Stimulated activated effector memory CD8-positive, alpha-beta T cell treated with anti-CD3 and anti-CD28 coated beads, Interleukin-12 subunit alpha, Interleukin-12 subunit beta, amount 100 ng/mL, for 72 hours (primary cell): ENCODE data around the gene FZR1.
"Not testable (repeated sequence)": the region's sequence is repeated elsewhere in the genome, so short reads cannot be mapped to it uniquely, and the experiment has no call there.

Source experiments
- ATAC-seq: fragments of 150-1000 bp; cut with Tn5 transposase; 2 replicates; pipeline ENCODE4 v1.10.0; 2021
- DNase-seq, 2 donors: peaks; one replicate each; pipeline ENCODE4 v3.0.0; 2021 to 2022; ENCODE audit warnings: low spot score in 2 of 2
- H3K27ac Mint-ChIP-seq: one replicate; pipeline ENCODE4 v1.8.0; 2022; ENCODE audit warnings: mild to moderate bottlenecking, mixed read lengths
- H3K36me3 Mint-ChIP-seq: one replicate; pipeline ENCODE4 v1.8.0; 2022; ENCODE audit warnings: mild to moderate bottlenecking, mixed read lengths
- H3K4me1 Mint-ChIP-seq: one replicate; pipeline ENCODE4 v1.8.0; 2022; ENCODE audit warnings: mixed read lengths
- H3K4me3 Mint-ChIP-seq: one replicate; pipeline ENCODE4 v1.8.0; 2022; ENCODE audit warnings: mild to moderate bottlenecking, mixed read lengths
- H3K9me3 Mint-ChIP-seq: one replicate; pipeline ENCODE4 v1.8.0; 2022; ENCODE audit warnings: mixed read lengths

FZR1 gene

GRCh38 chr19:3550947-3551791 lies 45.1 kb downstream of the FZR1 start:
- DNase-seq (no peak), ATAC-seq (no peak)
- Mint-ChIP-seq H3K27ac (peak overlapping the region; percentile 80), H3K4me1 (peaks cover 40% of the 10 kb centered on the region), H3K4me3 (no peak overlapping the region), H3K36me3 (peaks cover 21% of the 10 kb centered on the region), H3K9me3 (no peaks in the 10 kb centered on the region)

DNA sequence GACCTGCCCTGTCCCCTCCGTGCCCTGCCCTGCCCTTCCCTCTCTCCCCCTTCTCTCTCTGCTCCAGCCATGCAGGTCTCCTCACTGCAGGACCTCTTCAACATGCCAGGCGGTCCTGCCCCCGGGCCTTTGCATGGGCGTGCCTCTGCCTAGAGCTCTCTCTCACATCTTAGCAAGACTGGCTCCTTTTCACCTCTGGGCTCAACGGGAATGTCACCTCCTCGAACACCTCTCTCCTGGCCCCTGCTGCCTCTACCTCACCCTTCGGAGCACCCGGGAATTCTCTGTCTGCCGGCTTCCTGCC lies 45.6 kb downstream of the FZR1 start:
- H3K36me3 Mint-ChIP-seq: peaks cover 25% of the 10 kb centered on the region
- H3K4me1 Mint-ChIP-seq: peaks cover 46% of the 10 kb centered on the region
- H3K27ac Mint-ChIP-seq: no peak overlapping the region
- no peak for ATAC-seq
- no peak for DNase-seq
- H3K4me3 Mint-ChIP-seq: no peak overlapping the region
- no peaks in the 10 kb centered on the region for H3K9me3 Mint-ChIP-seq

GRCh38 chr19:3554254-3555083 lies 48.4 kb downstream of the FZR1 start:
- Mint-ChIP-seq H3K27ac (peak overlapping the region; percentile 93), H3K4me1 (peaks cover 56% of the 10 kb centered on the region), H3K4me3 (peak overlapping the region; percentile 98), H3K9me3 (no peaks in the 10 kb centered on the region), H3K36me3 (peaks cover 28% of the 10 kb centered on the region)
- ATAC-seq (no peak), DNase-seq (no peak)

DNA sequence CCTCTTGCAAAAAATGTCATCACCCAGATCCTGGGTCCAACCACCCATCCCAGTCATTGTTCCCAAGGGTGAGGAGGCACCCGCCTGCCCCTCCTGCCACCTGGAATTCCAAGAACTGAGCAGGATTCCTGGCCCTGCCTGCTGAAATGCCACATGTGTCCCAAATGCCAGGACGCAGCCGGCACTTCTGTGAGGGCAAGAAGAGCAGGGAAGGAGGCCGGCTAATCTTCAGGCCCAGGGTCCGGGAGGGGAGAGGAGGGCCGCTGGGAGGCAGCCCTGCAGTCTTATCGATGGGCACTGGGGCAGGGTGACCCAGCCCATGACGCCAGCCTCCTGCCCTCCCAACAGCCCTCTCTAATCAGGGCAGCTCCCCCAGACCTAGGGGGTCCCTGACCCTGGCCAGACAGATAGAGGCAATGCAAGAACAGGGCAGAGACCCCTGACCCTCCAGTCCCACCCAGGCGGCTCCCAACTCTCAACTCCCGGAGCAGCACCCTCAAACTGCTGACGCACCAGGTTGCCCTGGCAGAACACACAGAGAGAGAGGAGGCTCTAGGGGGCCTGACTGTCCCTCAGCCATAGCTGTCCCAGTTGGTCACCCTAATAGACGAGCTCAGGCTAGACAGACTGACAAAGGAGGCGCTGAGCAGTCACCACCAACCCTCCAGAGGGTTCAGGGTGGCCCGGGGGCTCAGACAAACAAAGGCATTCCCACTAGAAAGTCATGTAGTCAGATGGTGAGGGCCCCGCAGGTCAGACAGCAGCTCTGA lies 49.7 kb downstream of the FZR1 start:
- no peaks in the 10 kb centered on the region for H3K9me3 Mint-ChIP-seq
- no peak for DNase-seq
- ATAC-seq: no peak
- peaks cover 23% of the 10 kb centered on the region for H3K36me3 Mint-ChIP-seq
- H3K4me1 Mint-ChIP-seq: peaks cover 53% of the 10 kb centered on the region
- peak overlapping the region; percentile 95 for H3K27ac Mint-ChIP-seq
- H3K4me3 Mint-ChIP-seq: peak overlapping the region; percentile 98

DNA sequence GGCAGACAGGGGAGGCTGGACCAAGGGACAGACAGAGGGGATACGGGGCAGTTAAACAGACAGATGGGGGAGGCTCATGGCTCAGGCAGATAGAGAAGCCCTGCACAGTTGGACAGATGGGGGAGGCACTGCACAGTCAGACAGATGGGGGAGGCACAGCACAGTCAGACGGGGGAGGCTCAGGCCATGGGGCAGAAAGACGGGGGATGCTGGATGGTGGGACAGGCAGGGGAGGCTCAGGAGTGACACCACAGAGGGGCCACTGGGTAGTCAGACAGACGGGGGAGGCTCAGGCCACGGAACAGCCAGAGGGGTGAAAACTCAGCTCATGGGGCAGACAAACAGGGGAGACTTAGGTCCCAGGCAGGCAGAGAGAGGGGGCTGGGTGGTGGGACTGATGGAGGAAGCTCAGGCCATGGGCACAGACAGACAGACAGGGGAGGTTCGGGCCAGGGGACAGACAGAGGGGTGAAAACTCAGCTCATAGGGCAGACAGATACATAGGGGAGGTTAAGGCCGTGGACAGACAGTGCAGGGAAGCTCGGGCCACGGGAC lies 50.4 kb downstream of the FZR1 start:
- no peak for ATAC-seq
- Mint-ChIP-seq H3K9me3 (no peaks in the 10 kb centered on the region), H3K27ac (peak overlapping the region; percentile 95), H3K36me3 (peaks cover 19% of the 10 kb centered on the region), H3K4me1 (peaks cover 49% of the 10 kb centered on the region), H3K4me3 (peak overlapping the region; percentile 98)
- DNase-seq: peak in 1 of 2 donors; percentile 63

- peaks cover 19% of the 10 kb centered on the region for H3K36me3 Mint-ChIP-seq
- ATAC-seq (peak; percentile 57), DNase-seq (peak; percentile 43 to 74)
- peaks cover 44% of the 10 kb centered on the region for H3K4me1 Mint-ChIP-seq
- peak overlapping the region; percentile 95 for H3K27ac Mint-ChIP-seq
- peak overlapping the region; percentile 98 for H3K4me3 Mint-ChIP-seq
- no peaks in the 10 kb centered on the region for H3K9me3 Mint-ChIP-seq
These were observed 50.9 kb downstream of the FZR1 start for GRCh38 chr19:3556978-3557460.

DNA sequence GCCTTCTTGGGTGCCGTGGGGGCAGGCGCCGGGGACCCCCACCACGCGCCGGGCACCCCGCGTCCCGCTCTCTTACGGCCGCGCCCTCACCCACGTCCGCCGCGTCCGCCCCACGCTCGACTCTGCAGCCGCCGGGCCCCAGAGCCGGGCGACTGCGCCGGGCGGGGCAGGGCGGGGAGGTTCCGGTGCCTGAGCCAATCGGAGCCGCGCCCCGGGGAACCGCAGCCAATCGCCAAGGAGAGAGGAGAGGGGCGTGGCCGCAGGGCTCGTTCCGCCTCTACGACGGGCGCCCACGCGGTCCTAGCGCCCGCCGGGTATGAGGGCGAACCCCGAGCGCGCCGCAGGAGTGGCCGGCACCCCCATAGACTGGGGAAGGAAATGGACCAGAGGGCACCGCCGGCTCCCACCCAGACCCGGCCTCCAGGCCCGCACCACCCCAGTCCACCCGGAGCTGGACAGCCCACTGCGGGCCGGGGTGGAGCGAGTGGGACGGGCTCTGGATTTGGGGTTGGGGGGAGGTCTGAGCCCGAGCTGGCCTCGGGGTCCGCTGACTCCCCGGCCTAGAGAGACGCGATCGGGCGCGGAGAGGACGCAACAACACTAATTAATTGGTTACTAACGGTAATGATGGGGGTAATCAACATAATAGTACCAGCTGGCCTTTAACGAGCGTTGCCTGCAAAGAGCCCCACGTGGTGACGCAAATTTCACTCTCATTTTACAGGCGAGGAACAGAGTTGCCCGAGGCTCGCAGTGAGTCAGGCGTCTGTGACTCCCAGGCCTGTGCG lies 51.5 kb downstream of the FZR1 start, which contains the start of gene MFSD12:
Gene MFSD12, minus strand, starts transcription at position 126 of the 788 bp plus-strand sequence. CDS start 183 bp downstream, outside the sequence.
- ATAC-seq (peak; percentile 96), DNase-seq (peak; percentile 95 to 97)
- H3K4me3 Mint-ChIP-seq: peak within 1 kb of the TSS; percentile 98
- peak within 1 kb of the TSS; percentile 95 for H3K27ac Mint-ChIP-seq
- H3K9me3 Mint-ChIP-seq: no peaks in the 10 kb centered on the region
- H3K4me1 Mint-ChIP-seq: peaks cover 43% of the 10 kb centered on the region
- peaks cover 19% of the 10 kb centered on the region for H3K36me3 Mint-ChIP-seq

DNA sequence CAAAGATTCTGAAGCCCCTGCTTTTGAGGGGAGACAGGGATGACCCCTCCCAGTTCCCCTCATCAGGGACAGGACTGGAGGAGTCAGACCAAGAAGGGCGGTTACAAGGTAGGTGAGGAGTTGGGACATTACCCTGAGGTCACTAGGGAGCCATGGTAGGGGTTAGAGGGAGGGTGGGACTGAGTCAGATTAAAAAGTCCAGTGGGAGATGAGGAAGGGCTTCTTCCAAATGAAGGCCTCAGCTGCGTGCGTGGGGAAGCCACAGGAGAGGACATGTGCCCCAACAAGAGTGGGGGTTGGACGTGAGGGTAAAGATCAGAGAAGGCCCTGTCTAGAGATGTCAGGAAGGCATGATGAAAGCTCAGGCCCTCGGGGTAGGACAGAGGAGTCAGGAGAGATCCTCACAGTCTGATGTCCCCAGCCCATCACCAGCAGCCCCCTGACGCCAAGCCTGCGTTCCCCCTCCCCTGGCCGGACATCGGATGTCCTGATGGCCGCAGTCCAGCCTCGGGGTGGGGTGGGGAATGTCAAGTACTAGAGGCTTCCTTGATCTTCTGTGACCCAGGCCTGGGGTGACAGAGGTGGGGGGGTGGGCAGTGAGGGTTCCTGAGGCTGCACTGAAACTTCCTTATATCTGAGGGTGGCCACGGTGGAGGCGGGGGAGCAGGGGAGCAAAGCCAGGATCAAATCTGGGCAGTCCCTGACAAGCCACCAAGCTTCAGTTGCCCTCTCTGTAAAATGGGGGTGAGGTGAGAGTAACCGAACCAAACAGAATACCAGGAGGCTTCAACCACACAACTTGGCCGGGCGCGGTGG lies 57.8 kb downstream of the FZR1 start:
- H3K4me1 Mint-ChIP-seq: no peaks in the 10 kb centered on the region
- no peaks in the 10 kb centered on the region for H3K36me3 Mint-ChIP-seq
- H3K9me3 Mint-ChIP-seq: no peaks in the 10 kb centered on the region
- no peak overlapping the region for H3K4me3 Mint-ChIP-seq
- no peak for DNase-seq
- no peak for ATAC-seq
- no peak overlapping the region for H3K27ac Mint-ChIP-seq

GRCh38 chr19:3565139-3565538 lies 59.0 kb downstream of the FZR1 start:
- Mint-ChIP-seq H3K4me3 (no peak overlapping the region), H3K4me1 (no peaks in the 10 kb centered on the region), H3K9me3 (no peaks in the 10 kb centered on the region), H3K36me3 (no peaks in the 10 kb centered on the region), H3K27ac (no peak overlapping the region)
- DNase-seq: no peak
- ATAC-seq: no peak

- Mint-ChIP-seq H3K36me3 (peaks cover 12% of the 10 kb centered on the region), H3K4me1 (peaks cover 20% of the 10 kb centered on the region)
- not testable (repeated sequence) for H3K27ac Mint-ChIP-seq, H3K4me3 Mint-ChIP-seq, DNase-seq, ATAC-seq, H3K9me3 Mint-ChIP-seq
These were observed 63.9 kb downstream of the FZR1 start for GRCh38 chr19:3570042-3570441.

GRCh38 chr19:3570606-3571011 lies 64.5 kb downstream of the FZR1 start:
- ATAC-seq (no peak), DNase-seq (no peak)
- Mint-ChIP-seq H3K4me3 (no peak overlapping the region), H3K27ac (no peak overlapping the region), H3K36me3 (peaks cover 18% of the 10 kb centered on the region), H3K4me1 (peaks cover 25% of the 10 kb centered on the region), H3K9me3 (no peaks in the 10 kb centered on the region)

- Mint-ChIP-seq H3K36me3 (peaks cover 19% of the 10 kb centered on the region), H3K9me3 (no peaks in the 10 kb centered on the region), H3K4me1 (peaks cover 25% of the 10 kb centered on the region), H3K4me3 (peak overlapping the region; percentile 71), H3K27ac (peak overlapping the region; percentile 70)
- ATAC-seq: peak; percentile 96
- DNase-seq: peak; percentile 94 to 99
These were observed 66.2 kb downstream of the FZR1 start for GRCh38 chr19:3572132-3572854.

GRCh38 chr19:3572855-3573161 lies 66.7 kb downstream of the FZR1 start, which contains the start of gene HMG20B:
Gene HMG20B, plus strand, starts transcription at chr19:3572944. Its CDS starts 366 bp downstream, at chr19:3573310.
- H3K4me1 Mint-ChIP-seq: peaks cover 25% of the 10 kb centered on the region
- DNase-seq (no peak), ATAC-seq (peak; percentile 1)
- H3K27ac Mint-ChIP-seq: peak within 1 kb of the TSS; percentile 70
- H3K4me3 Mint-ChIP-seq: peak within 1 kb of the TSS; percentile 71
- peaks cover 19% of the 10 kb centered on the region for H3K36me3 Mint-ChIP-seq
- no peaks in the 10 kb centered on the region for H3K9me3 Mint-ChIP-seq
